Loucy (cell line): ENCODE results near the gene WASF3.

Experiments used
- H2AFZ ChIP-seq: fragments of 200-600 bp; sonication (generic); 2 replicates; pipeline ENCODE4 v1.6.0; 2016; ENCODE audit warnings: antibody characterized with exemption, mild to moderate bottlenecking, low read length, moderate library complexity
- H3F3A ChIP-seq: fragments of 200-600 bp; 2 replicates; pipeline ENCODE4 v1.6.0; 2016; ENCODE audit warnings: antibody characterized with exemption, low read depth, mild to moderate bottlenecking
- H3K27me3 ChIP-seq: fragments of 200-600 bp; sonication (generic); 2 replicates; pipeline ENCODE4 v1.6.1; 2014; ENCODE audit warnings: low read length, mild to moderate bottlenecking; ENCODE audit not compliant: insufficient read depth, poor library complexity, severe bottlenecking
- H3K36me3 ChIP-seq: fragments of 200-600 bp; sonication (generic); 2 replicates; pipeline ENCODE4 v1.6.1; 2016; ENCODE audit warnings: low read length; ENCODE audit not compliant: insufficient read depth
- H3K4me1 ChIP-seq: fragments of 200-600 bp; sonication (generic); 2 replicates; pipeline ENCODE4 v1.5.1; 2014; ENCODE audit warnings: low read length, mild to moderate bottlenecking; ENCODE audit not compliant: insufficient read depth, poor library complexity, severe bottlenecking
- H3K4me2 ChIP-seq: fragments of 200-600 bp; sonication (generic); 2 replicates; pipeline ENCODE4 v1.6.0; 2014; ENCODE audit warnings: antibody characterized with exemption, low read length, low read depth, mild to moderate bottlenecking; ENCODE audit not compliant: poor library complexity, severe bottlenecking
- H3K4me3 ChIP-seq: fragments of 200-600 bp; sonication (generic); 2 replicates; pipeline ENCODE4 v1.5.1; 2014; ENCODE audit warnings: low read length, mild to moderate bottlenecking, mixed read lengths; ENCODE audit not compliant: poor library complexity, severe bottlenecking
- H3K79me2 ChIP-seq: fragments of 200-600 bp; sonication (generic); 2 replicates; pipeline ENCODE4 v1.6.1; 2014; ENCODE audit warnings: low read length; ENCODE audit not compliant: insufficient read depth
- H3K9ac ChIP-seq: fragments of 200-600 bp; sonication (generic); 2 replicates; pipeline ENCODE4 v1.6.0; 2014; ENCODE audit warnings: mild to moderate bottlenecking, low read depth, low read length, moderate library complexity; ENCODE audit not compliant: poor library complexity, severe bottlenecking
- H3K9me2 ChIP-seq: fragments of 200-600 bp; sonication (generic); replicated peaks from 2 replicates; pipeline ENCODE4 v1.6.1; 2016; ENCODE audit warnings: low read depth, low read length, mixed read lengths
- H3K9me3 ChIP-seq: fragments of 200-600 bp; sonication (generic); 2 replicates; pipeline ENCODE4 v1.6.1; 2014; ENCODE audit warnings: mild to moderate bottlenecking, antibody characterized with exemption, low read length, low read depth; ENCODE audit not compliant: insufficient read depth
- H4K20me1 ChIP-seq: fragments of 200-600 bp; sonication (generic); 2 replicates; pipeline ENCODE4 v1.6.0; 2014; ENCODE audit warnings: antibody characterized with exemption, low read length, mild to moderate bottlenecking; ENCODE audit not compliant: insufficient read depth, poor library complexity, severe bottlenecking
- CTCF ChIP-seq: fragments of 200-600 bp; sonication (generic); conservative IDR thresholded peaks from 2 replicates; pipeline ENCODE4 v1.5.1; 2014; ENCODE audit warnings: mild to moderate bottlenecking, antibody characterized with exemption, low read length
- EZH2phosphoT487 ChIP-seq: fragments of 200-600 bp; IDR thresholded peaks from 2 replicates; pipeline ENCODE4 v1.6.1; 2018; ENCODE audit warnings: antibody characterized with exemption, mild to moderate bottlenecking, moderate library complexity, borderline replicate concordance

WASF3 gene

GRCh38 chr13:26688980-26689379, 131.5 kb downstream of the WASF3 start:
- no peaks in the 10 kb centered on the region for H3K79me2 ChIP-seq
- no peak overlapping the region for H3K9ac ChIP-seq
- H3K36me3 ChIP-seq = no peaks in the 10 kb centered on the region
- no peaks in the 10 kb centered on the region for H3F3A ChIP-seq
- TF ChIP-seq CTCF = no peak
- no peak for TF ChIP-seq EZH2phosphoT487
- H3K9me2 ChIP-seq = no peaks in the 10 kb centered on the region
- H3K4me2 ChIP-seq = no peak overlapping the region
- no peak overlapping the region for H2AFZ ChIP-seq
- H3K9me3 ChIP-seq = no peaks in the 10 kb centered on the region; the same call in 1 of the 2 replicates
- no peak overlapping the region for H3K4me3 ChIP-seq
- H4K20me1 ChIP-seq = no peaks in the 10 kb centered on the region
- no peaks in the 10 kb centered on the region for H3K27me3 ChIP-seq
- H3K4me1 ChIP-seq = no peaks in the 10 kb centered on the region

GRCh38 chr13:26693749-26694463, 136.4 kb downstream of the WASF3 start:
- no peaks in the 10 kb centered on the region for H3F3A ChIP-seq
- H3K9me3 ChIP-seq = no peaks in the 10 kb centered on the region; the same call in 1 of the 2 replicates
- H3K9me2 ChIP-seq = no peaks in the 10 kb centered on the region
- no peaks in the 10 kb centered on the region for H4K20me1 ChIP-seq
- H3K4me3 ChIP-seq = no peak overlapping the region
- H3K4me2 ChIP-seq = no peak overlapping the region
- H3K4me1 ChIP-seq = peaks cover 5% of the 10 kb centered on the region
- TF ChIP-seq EZH2phosphoT487 (no peak), CTCF (no peak)
- no peaks in the 10 kb centered on the region for H3K79me2 ChIP-seq
- H3K27me3 ChIP-seq = no peaks in the 10 kb centered on the region
- H2AFZ ChIP-seq = no peak overlapping the region
- H3K9ac ChIP-seq = no peak overlapping the region
- no peaks in the 10 kb centered on the region for H3K36me3 ChIP-seq

GRCh38 chr13:26694609-26695359, 137.3 kb downstream of the WASF3 start:
- no peak overlapping the region for H3K9ac ChIP-seq
- TF ChIP-seq CTCF (no peak), EZH2phosphoT487 (no peak)
- no peaks in the 10 kb centered on the region for H4K20me1 ChIP-seq

More at GRCh38 chr13:26694609-26695359, 137.3 kb downstream of the WASF3 start:
- Histone ChIP-seq H2AFZ (no peak overlapping the region), H3K36me3 (no peaks in the 10 kb centered on the region), H3F3A (no peaks in the 10 kb centered on the region), H3K4me3 (no peak overlapping the region), H3K27me3 (no peaks in the 10 kb centered on the region), H3K9me2 (no peaks in the 10 kb centered on the region), H3K79me2 (no peaks in the 10 kb centered on the region), H3K4me2 (no peak overlapping the region), H3K9me3 (no peaks in the 10 kb centered on the region; the same call in 1 of the 2 replicates), H3K4me1 (peaks cover 5% of the 10 kb centered on the region)
